Spleen (tissue), 11 donors: Measurements from ENCODE around the gene WDR83. TPM values are rescaled to one million over a fixed set of nuclear protein-coding genes. Genes with fewer than 3 reads are reported as not detected.

Experiments
- DNase-seq: peaks from one replicate; pipeline ENCODE4 v3.0.0-alpha.2; 2020
- H3K27ac ChIP-seq, 8 donors: fragments of 200-600 bp; sonication (generic) in 7 of 8; 1 replicate in 4 of 8; 2 replicates in 4 of 8; pipeline versions ENCODE4 v1.5.0 to v1.8.0; 2016 to 2021; ENCODE audit warnings: inconsistent platforms in 4 of 8, mild to moderate bottlenecking in 4 of 8, moderate library complexity in 1 of 8
- H3K27me3 ChIP-seq, 7 donors: fragments of 200-600 bp; sonication (generic) in 6 of 7; replicated peaks in 1 of 7; 1 replicate in 4 of 7; 2 replicates in 3 of 7; pipeline versions ENCODE4 v1.5.0 to v1.8.0; 2016 to 2021; ENCODE audit warnings: inconsistent platforms in 3 of 7, mild to moderate bottlenecking in 1 of 7
- H3K36me3 ChIP-seq, 6 donors: fragments of 200-600 bp; sonication (generic) in 5 of 6; 1 replicate in 4 of 6; 2 replicates in 2 of 6; pipeline versions ENCODE4 v1.5.0 to v1.8.0; 2016 to 2021; ENCODE audit warnings: inconsistent platforms in 2 of 6
- H3K4me1 ChIP-seq, 6 donors: fragments of 200-600 bp; sonication (generic) in 5 of 6; 1 replicate in 3 of 6; 2 replicates in 3 of 6; pipeline versions ENCODE4 v1.5.0 to v1.8.0; 2016 to 2021; ENCODE audit warnings: inconsistent platforms in 3 of 6
- H3K4me3 ChIP-seq, 8 donors: fragments of 200-600 bp; sonication (generic) in 7 of 8; 1 replicate in 4 of 8; 2 replicates in 4 of 8; pipeline versions ENCODE4 v1.5.0 to v1.8.0; 2016 to 2021; ENCODE audit warnings: inconsistent platforms in 4 of 8, mild to moderate bottlenecking in 4 of 8, moderate library complexity in 2 of 8
- H3K9me3 ChIP-seq, 8 donors: fragments of 200-600 bp; sonication (generic) in 7 of 8; 1 replicate in 4 of 8; 2 replicates in 4 of 8; pipeline versions ENCODE4 v1.5.0 to v1.8.0; 2016 to 2021; ENCODE audit warnings: inconsistent platforms in 4 of 8
- CTCF ChIP-seq, 11 experiments: fragments of 200-600 bp in 7 of 11; fragments of 450-650 bp in 4 of 11; sonication (generic) in 4 of 11; IDR thresholded peaks in 8 of 11; conservative IDR thresholded peaks in 3 of 11; 1 replicate in 7 of 11; 2 replicates in 4 of 11; pipeline versions ENCODE4 v1.4.0 to v1.8.0; 2016 to 2021; ENCODE audit warnings: antibody characterized with exemption in 11 of 11, inconsistent platforms in 4 of 11, mild to moderate bottlenecking in 1 of 11
- POLR2A ChIP-seq, 3 donors: fragments of 450-650 bp; IDR thresholded peaks; one replicate each; pipeline ENCODE4 v1.5.1; 2017; ENCODE audit warnings: antibody characterized with exemption in 3 of 3, mild to moderate bottlenecking in 1 of 3
- POLR2AphosphoS5 ChIP-seq, 3 donors: sonication (generic); formaldehyde crosslinking; IDR thresholded peaks; one replicate each; pipeline ENCODE4 v1.5.1; 2017; ENCODE audit warnings: antibody characterized with exemption in 3 of 3
- WGBS, 5 donors: extraction: QIAGEN DNeasy Blood & Tissue Kit in 3 of 5; methylation state at CpG; one replicate each; pipeline versions ENCODE4 v1.1.5 to v1.1.7; 2013 to 2018; 5-methylcytosine and 5-hydroxymethylcytosine counted together
- intact Hi-C: fragments of 100-400 bp; cut with DNase I; formaldehyde crosslinking; loops from one replicate; pipeline ENCODE4 v1.15.0; 2023; ENCODE audit warnings: low total_unique reads
- polyA plus RNA-seq, 3 donors: library from polyadenylated mRNA; stranded (reverse); fragments of 200-250 nt; gene quantifications; one replicate each; pipeline ENCODE4 v1.2.1, GENCODE V29; 2013
- total RNA-seq, 7 donors: library from RNA; depleted of rRNA in 3 of 7; stranded (reverse); fragments of >200 nt in 3 of 7; fragmentation: NEBNext Ultra II Directional in 4 of 7; extraction: Animal tissue kit (Norgen Biotek cat#: 25700) in 4 of 7; gene quantifications; one replicate each; pipeline versions ENCODE4 v1.1.0 to v1.2.1, GENCODE V29; 2016 to 2021
- donor health status: healthy with polysubstance abuse.
- donor health status: DM: no; HTN: no; CAD: no; lungs with moderate emphysema.
- donor health status: DM: no; HTN: no; CAD: no.
- donor health status: Bipolar disorder and iron deficiency.
- donor health status: healthy.
- donor health status: DM: no; HTN: no; CAD: no.
- donor health status: DM: yes; HTN: yes; CAD: no.

Gene WDR83
- total and polyA plus RNA-seq, 10 donors, result 6.4 to 19.5 (median 13.6) TPM

GRCh38 chr19:12680034-12680433, 13.4 kb downstream of the WDR83 start:
- H3K4me1 ChIP-seq, result peaks cover 9 to 48% (median 26%) of the 10 kb centered on the region in 6 donors
- 92 to 96% (median 95%) methylated on average over 9 of the region's 9 CpGs for WGBS, 5 donors
- H3K27me3 ChIP-seq, result no peaks in the 10 kb centered on the region
- H3K36me3 ChIP-seq, result peaks cover 0 to 54% (median 50%) of the 10 kb centered on the region in 6 donors
- no peak overlapping the region for H3K27ac ChIP-seq
- peak overlapping the region in 1 of 8 donors; percentile 98 for H3K4me3 ChIP-seq
- H3K9me3 ChIP-seq, result no peaks in the 10 kb centered on the region
- TF ChIP-seq CTCF (IDR thresholded peaks at IDR 0.05 in 8 of 11, conservative IDR thresholded peaks at IDR 0.05 in 3 of 11) (no peak), POLR2AphosphoS5 (IDR thresholded peaks at IDR 0.05) (no peak), POLR2A (IDR thresholded peaks at IDR 0.05) (no peak)
- DNase-seq, result peak; percentile 75
- intact Hi-C loops, result no loop called here

GRCh38 chr19:12681074-12681987, 14.7 kb downstream of the WDR83 start, which contains the start of gene DHPS:
Gene DHPS (minus strand): TSS chr19:12681880. CDS start chr19:12681766, 114 bp downstream.
- peak; percentile 96 for DNase-seq
- peak within 1 kb of the TSS; percentile 44 to 99 (median 95) for H3K4me3 ChIP-seq
- H3K27me3 ChIP-seq, result no peaks in the 10 kb centered on the region
- 0% methylated on average over 61 to 68 of the region's 68 CpGs for WGBS, 5 donors
- H3K4me1 ChIP-seq, result peaks cover 9 to 45% (median 24%) of the 10 kb centered on the region in 6 donors
- H3K9me3 ChIP-seq, result no peaks in the 10 kb centered on the region
- intact Hi-C loops, result no loop called here
- TF ChIP-seq CTCF (IDR thresholded peaks at IDR 0.05 in 8 of 11, conservative IDR thresholded peaks at IDR 0.05 in 3 of 11) (no peak), POLR2AphosphoS5 (IDR thresholded peaks at IDR 0.05) (peak; percentile 86 to 90 (median 88)), POLR2A (IDR thresholded peaks at IDR 0.05) (no peak)
- H3K36me3 ChIP-seq, result peaks cover 0 to 41% (median 37%) of the 10 kb centered on the region in 6 donors
- H3K27ac ChIP-seq, result peak within 1 kb of the TSS; percentile 95 to 99 (median 98)

DNA sequence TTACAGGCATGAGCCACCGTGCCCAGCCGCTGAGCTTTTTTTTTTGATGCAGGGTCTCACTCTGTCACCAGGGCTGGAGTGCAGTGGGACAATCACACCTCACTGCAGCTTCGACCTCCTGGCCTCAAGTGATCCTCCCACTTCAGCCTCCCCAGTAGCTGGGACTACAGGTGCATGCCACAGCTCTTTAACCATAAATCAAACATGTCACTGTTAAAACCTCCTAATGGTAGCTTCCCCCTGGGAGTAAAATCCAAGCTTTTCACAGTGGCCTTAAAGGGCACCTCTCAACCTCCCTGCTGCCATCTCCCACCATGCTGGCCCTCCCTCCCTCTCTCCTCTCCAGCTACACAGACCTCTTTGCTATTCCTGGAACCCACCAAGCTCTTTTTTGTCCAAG, 19.2 kb downstream of the WDR83 start:
- no peak overlapping the region for H3K27ac ChIP-seq
- H3K4me1 ChIP-seq, result peaks cover 0 to 11% (median 7%) of the 10 kb centered on the region in 6 donors
- intact Hi-C loops, result no loop called here
- peaks cover 0 to 6% (median 0%) of the 10 kb centered on the region in 6 donors for H3K36me3 ChIP-seq
- DNase-seq, result no peak
- TF ChIP-seq CTCF (IDR thresholded peaks at IDR 0.05 in 8 of 11, conservative IDR thresholded peaks at IDR 0.05 in 3 of 11), result no peak
- no peak for TF ChIP-seq POLR2A (IDR thresholded peaks at IDR 0.05)
- no peak for TF ChIP-seq POLR2AphosphoS5 (IDR thresholded peaks at IDR 0.05)
- H3K4me3 ChIP-seq, result no peak overlapping the region
- H3K27me3 ChIP-seq, result no peaks in the 10 kb centered on the region
- WGBS, 5 donors, result 90 to 100% (median 95%) methylated on average over 2 to 3 of the region's 3 CpGs
- no peaks in the 10 kb centered on the region for H3K9me3 ChIP-seq
